ENCODE results near the gene SLC35D2. TPM values are rescaled to one million over a fixed set of nuclear protein-coding genes. Genes with fewer than 3 reads are reported as not detected.

SLC35D2 gene
- total and polyA plus RNA-seq, 7 experiments from 2014 or later = 6.1 to 20.2 (median 13.3) TPM

GRCh38 chr9:96293498-96294158 lies 89.9 kb downstream of the SLC35D2 start:
- H3K27ac Mint-ChIP-seq = peak overlapping the region in 1 of 9 donors; percentile 65
- Histone ChIP-seq H3K27ac (ENCODE audit: low read depth, low read length) (no peak overlapping the region), H3K27me3 (ENCODE audit: control insufficient read depth in 2 of 2, insufficient read depth in 2 of 2, low read length in 2 of 2) (no peaks in the 10 kb centered on the region), H3K9me3 (ENCODE audit: control insufficient read depth in 2 of 3, low read length in 3 of 3) (no peaks in the 10 kb centered on the region), H3K4me1 (ENCODE audit: control insufficient read depth in 2 of 2, insufficient read depth in 2 of 2, low read length in 2 of 2) (no peaks in the 10 kb centered on the region), H3K4me3 (ENCODE audit: low read length) (no peak overlapping the region), H3K36me3 (ENCODE audit: control insufficient read depth in 2 of 3, insufficient read depth in 3 of 3, low read length in 3 of 3) (no peaks in the 10 kb centered on the region)
- no peaks in the 10 kb centered on the region for H3K4me1 Mint-ChIP-seq
- H3K27me3 Mint-ChIP-seq = peaks cover 0 to 4% (median 0%) of the 10 kb centered on the region in 5 donors
- H3K9me3 Mint-ChIP-seq = peaks cover 0 to 10% (median 2%) of the 10 kb centered on the region in 11 donors
- ATAC-seq (no peak), DNase-seq (no peak)
- H3K4me3 Mint-ChIP-seq = no peak overlapping the region
- ChIA-PET POLR2A (no interaction called here), CTCF (no interaction called here)
- peaks cover 0 to 8% (median 0%) of the 10 kb centered on the region in 5 donors for H3K36me3 Mint-ChIP-seq
- intact Hi-C loops (cut with micrococcal nuclease) = no loop called here

- Histone ChIP-seq H3K9me3 (ENCODE audit: control insufficient read depth in 2 of 3, low read length in 3 of 3) (no peaks in the 10 kb centered on the region), H3K27ac (ENCODE audit: low read depth, low read length) (no peak overlapping the region), H3K4me3 (ENCODE audit: low read length) (no peak overlapping the region), H3K36me3 (ENCODE audit: control insufficient read depth in 2 of 3, insufficient read depth in 3 of 3, low read length in 3 of 3) (no peaks in the 10 kb centered on the region), H3K27me3 (ENCODE audit: control insufficient read depth in 2 of 2, insufficient read depth in 2 of 2, low read length in 2 of 2) (no peaks in the 10 kb centered on the region), H3K4me1 (ENCODE audit: control insufficient read depth in 2 of 2, insufficient read depth in 2 of 2, low read length in 2 of 2) (no peaks in the 10 kb centered on the region)
- ChIA-PET POLR2A (no interaction called here), CTCF (no interaction called here)
- H3K36me3 Mint-ChIP-seq = peaks cover 0 to 4% (median 0%) of the 10 kb centered on the region in 5 donors
- no peak for ATAC-seq
- peaks cover 0 to 6% (median 4%) of the 10 kb centered on the region in 5 donors for H3K27me3 Mint-ChIP-seq
- no peak for DNase-seq
- H3K4me3 Mint-ChIP-seq = no peak overlapping the region
- peaks cover 0 to 13% (median 3%) of the 10 kb centered on the region in 11 donors for H3K9me3 Mint-ChIP-seq
- no peak overlapping the region for H3K27ac Mint-ChIP-seq
- H3K4me1 Mint-ChIP-seq = no peaks in the 10 kb centered on the region
- intact Hi-C loops (cut with micrococcal nuclease) = no loop called here
These were observed 94.1 kb downstream of the SLC35D2 start for GRCh38 chr9:96289392-96289791.

DNA sequence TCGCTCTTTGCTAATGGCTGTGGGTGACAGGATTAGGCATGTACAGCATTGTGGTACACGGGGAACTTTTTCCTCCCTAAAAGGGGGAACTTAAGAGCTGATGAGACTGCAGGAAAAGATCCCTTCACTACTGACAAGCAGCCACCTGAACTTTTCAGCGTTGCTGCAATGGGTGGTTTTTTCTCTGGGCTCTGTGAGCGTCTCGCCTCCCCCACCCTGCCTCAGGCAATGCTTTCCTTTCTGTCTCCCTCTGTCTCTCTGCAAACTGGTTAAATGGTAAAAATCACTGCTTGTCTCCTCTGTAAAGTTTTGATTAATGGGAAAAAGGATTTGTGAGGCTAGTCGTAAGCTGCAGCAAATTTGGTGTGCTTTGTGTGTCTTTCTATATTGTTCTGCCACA lies 101.9 kb downstream of the SLC35D2 start:
- Mint-ChIP-seq H3K4me1 (no peaks in the 10 kb centered on the region), H3K27me3 (peaks cover 0 to 13% (median 11%) of the 10 kb centered on the region in 5 donors), H3K4me3 (no peak overlapping the region), H3K36me3 (peaks cover 0 to 4% (median 0%) of the 10 kb centered on the region in 5 donors), H3K27ac (no peak overlapping the region), H3K9me3 (peaks cover 0 to 24% (median 7%) of the 10 kb centered on the region in 11 donors)
- ChIA-PET POLR2A (no interaction called here), CTCF (no interaction called here)
- H3K4me1 ChIP-seq (ENCODE audit: control insufficient read depth in 2 of 2, insufficient read depth in 2 of 2, low read length in 2 of 2) = no peaks in the 10 kb centered on the region
- H3K36me3 ChIP-seq (ENCODE audit: control insufficient read depth in 2 of 3, insufficient read depth in 3 of 3, low read length in 3 of 3) = no peaks in the 10 kb centered on the region
- no peak for DNase-seq
- H3K27ac ChIP-seq (ENCODE audit: low read depth, low read length) = no peak overlapping the region
- intact Hi-C loops (cut with micrococcal nuclease) = no loop called here
- no peaks in the 10 kb centered on the region for H3K27me3 ChIP-seq (ENCODE audit: control insufficient read depth in 2 of 2, insufficient read depth in 2 of 2, low read length in 2 of 2)
- no peak overlapping the region for H3K4me3 ChIP-seq (ENCODE audit: low read length)
- ATAC-seq = no peak
- no peaks in the 10 kb centered on the region for H3K9me3 ChIP-seq (ENCODE audit: control insufficient read depth in 2 of 3, low read length in 3 of 3)

- no peak overlapping the region for H3K27ac ChIP-seq (ENCODE audit: low read depth, low read length)
- Mint-ChIP-seq H3K4me1 (no peaks in the 10 kb centered on the region), H3K27me3 (peaks cover 0 to 10% (median 8%) of the 10 kb centered on the region in 5 donors), H3K27ac (no peak overlapping the region), H3K4me3 (no peak overlapping the region), H3K36me3 (peaks cover 0 to 9% (median 1%) of the 10 kb centered on the region in 5 donors), H3K9me3 (peaks cover 2 to 31% (median 10%) of the 10 kb centered on the region in 11 donors)
- H3K4me1 ChIP-seq (ENCODE audit: control insufficient read depth in 2 of 2, insufficient read depth in 2 of 2, low read length in 2 of 2) = no peaks in the 10 kb centered on the region
- DNase-seq = no peak
- no peak for ATAC-seq
- POLR2A ChIA-PET = no interaction called here
- H3K9me3 ChIP-seq (ENCODE audit: control insufficient read depth in 2 of 3, low read length in 3 of 3) = peaks cover 0 to 1% (median 0%) of the 10 kb centered on the region in 3 experiments
- CTCF ChIA-PET = no interaction called here
- H3K27me3 ChIP-seq (ENCODE audit: control insufficient read depth in 2 of 2, insufficient read depth in 2 of 2, low read length in 2 of 2) = no peaks in the 10 kb centered on the region
- H3K4me3 ChIP-seq (ENCODE audit: low read length) = no peak overlapping the region
- intact Hi-C loops (cut with micrococcal nuclease) = no loop called here
- no peaks in the 10 kb centered on the region for H3K36me3 ChIP-seq (ENCODE audit: control insufficient read depth in 2 of 3, insufficient read depth in 3 of 3, low read length in 3 of 3)
These were observed 103.6 kb downstream of the SLC35D2 start for GRCh38 chr9:96279932-96280331.

DNA sequence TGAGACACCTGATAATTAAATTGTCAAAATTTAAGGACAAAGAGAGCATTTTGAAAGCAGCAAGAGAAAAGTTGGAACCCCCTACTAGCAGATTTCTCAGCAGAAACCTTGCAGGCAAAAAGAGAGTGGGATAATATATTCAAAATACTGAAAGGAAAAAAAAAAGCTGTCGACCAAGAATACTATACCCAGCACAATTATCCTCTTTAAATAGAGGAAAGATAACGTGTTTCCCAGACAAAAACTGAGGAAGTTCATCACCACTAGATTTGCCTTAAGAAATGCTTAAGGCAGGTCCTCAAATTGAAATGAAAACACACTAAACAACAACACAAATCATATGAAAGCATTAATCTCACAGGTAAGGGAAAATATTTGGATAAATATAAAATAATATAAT lies 108.6 kb downstream of the SLC35D2 start:
- Mint-ChIP-seq H3K9me3 (peaks cover 4 to 38% (median 22%) of the 10 kb centered on the region in 11 donors), H3K27ac (no peak overlapping the region), H3K4me3 (no peak overlapping the region), H3K36me3 (peaks cover 0 to 15% (median 8%) of the 10 kb centered on the region in 5 donors), H3K4me1 (no peaks in the 10 kb centered on the region), H3K27me3 (peaks cover 0 to 13% (median 5%) of the 10 kb centered on the region in 5 donors)
- peaks cover 0 to 18% (median 8%) of the 10 kb centered on the region in 3 experiments for H3K9me3 ChIP-seq (ENCODE audit: control insufficient read depth in 2 of 3, low read length in 3 of 3)
- ATAC-seq = no peak
- ChIA-PET POLR2A (no interaction called here), CTCF (no interaction called here)
- no peak for DNase-seq
- no peaks in the 10 kb centered on the region for H3K36me3 ChIP-seq (ENCODE audit: control insufficient read depth in 2 of 3, insufficient read depth in 3 of 3, low read length in 3 of 3)
- H3K4me3 ChIP-seq (ENCODE audit: low read length) = no peak overlapping the region
- H3K27ac ChIP-seq (ENCODE audit: low read depth, low read length) = no peak overlapping the region
- intact Hi-C loops (cut with micrococcal nuclease) = no loop called here
- H3K4me1 ChIP-seq (ENCODE audit: control insufficient read depth in 2 of 2, insufficient read depth in 2 of 2, low read length in 2 of 2) = no peaks in the 10 kb centered on the region
- H3K27me3 ChIP-seq (ENCODE audit: control insufficient read depth in 2 of 2, insufficient read depth in 2 of 2, low read length in 2 of 2) = no peaks in the 10 kb centered on the region

Other genes with a start within 250 kb of the SLC35D2 start
- 1 to 10 TPM in 2 of 5 experiments, under 1 TPM in 1, not detected in 2; 0.34 to 2.6 (median 1.8) TPM for gene HSD17B3, start 81.5 kb downstream of the SLC35D2 start, total RNA-seq
- gene HSD17B3, start 81.5 kb downstream of the SLC35D2 start, polyA plus RNA-seq = not detected
- 10 to 100 TPM in 1 of 5 experiments, 1 to 10 TPM in 4; 3.8 to 22.9 (median 5.5) TPM for gene ZNF367, start 34.7 kb upstream of the SLC35D2 start, total RNA-seq
- 1 to 10 TPM in 1 of 2 donors, under 1 TPM in 1; 0.71 to 1.7 TPM for gene ZNF367, start 34.7 kb upstream of the SLC35D2 start, polyA plus RNA-seq
- 10 to 100 TPM in 4 of 5 experiments, 1 to 10 TPM in 1; 6.6 to 40.3 (median 23.9) TPM for gene HABP4, start 66.5 kb upstream of the SLC35D2 start, total RNA-seq
- 10 to 100 TPM; 15.9 to 36.6 TPM for gene HABP4, start 66.5 kb upstream of the SLC35D2 start, polyA plus RNA-seq
- 10 to 100 TPM in 2 of 5 experiments, 1 to 10 TPM in 2, under 1 TPM in 1; 0.41 to 16.5 (median 9.4) TPM for gene CDC14B, start 236.1 kb upstream of the SLC35D2 start, total RNA-seq
- 10 to 100 TPM in 1 of 2 donors, 1 to 10 TPM in 1; 9.3 to 11.0 TPM for gene CDC14B, start 236.1 kb upstream of the SLC35D2 start, polyA plus RNA-seq

Measured in naive thymus-derived CD4-positive, alpha-beta T cell (primary cell).